Measurements from ENCODE around the gene MINDY4B.

The MINDY4B gene

GRCh38 chr3:150830094-150830681, 75.1 kb downstream of the MINDY4B start:
- ChIA-PET CTCF (interaction anchor here (0.6 to 1.2 kb wide), 3 partner anchors 18 to 728 kb away, joined by 3 read pairs; no protein-coding TSS in a partner anchor), POLR2A (ENCODE audit: low non-redundant PET) (no interaction called here)
- no peak for TF ChIP-seq CTCF (conservative IDR thresholded peaks at IDR 0.05; ENCODE audit: low read depth)
- H3K27ac ChIP-seq = no peak overlapping the region
- DNase-seq (ENCODE audit: low spot score) = no peak

DNA sequence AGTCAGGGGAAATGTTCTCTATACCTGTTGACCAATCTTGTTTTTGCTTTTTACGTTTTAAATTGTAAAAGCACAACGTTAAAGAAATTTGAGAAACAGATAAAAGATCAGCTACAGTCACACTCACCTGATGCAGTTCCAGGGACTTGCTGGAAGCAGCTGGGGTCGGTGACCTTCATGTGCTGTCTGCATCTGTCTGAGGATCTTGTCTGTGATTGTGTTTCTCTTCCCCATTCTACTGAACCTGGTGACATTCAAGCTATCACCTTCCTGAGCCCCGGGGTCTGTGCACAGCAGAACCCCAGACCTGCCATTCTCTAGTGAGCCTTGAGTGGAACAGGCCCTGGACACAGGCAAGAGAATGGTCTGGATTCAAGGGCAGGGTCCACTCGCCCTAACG, 75.8 kb downstream of the MINDY4B start:
- no peak for DNase-seq (ENCODE audit: low spot score)
- POLR2A ChIA-PET (ENCODE audit: low non-redundant PET) = no interaction called here
- no peak for TF ChIP-seq CTCF (conservative IDR thresholded peaks at IDR 0.05; ENCODE audit: low read depth)
- H3K27ac ChIP-seq = no peak overlapping the region
- CTCF ChIA-PET = no interaction called here

GRCh38 chr3:150828997-150829396, 76.2 kb downstream of the MINDY4B start:
- CTCF ChIA-PET = no interaction called here
- TF ChIP-seq CTCF (conservative IDR thresholded peaks at IDR 0.05; ENCODE audit: low read depth) = no peak
- POLR2A ChIA-PET (ENCODE audit: low non-redundant PET) = no interaction called here

DNA sequence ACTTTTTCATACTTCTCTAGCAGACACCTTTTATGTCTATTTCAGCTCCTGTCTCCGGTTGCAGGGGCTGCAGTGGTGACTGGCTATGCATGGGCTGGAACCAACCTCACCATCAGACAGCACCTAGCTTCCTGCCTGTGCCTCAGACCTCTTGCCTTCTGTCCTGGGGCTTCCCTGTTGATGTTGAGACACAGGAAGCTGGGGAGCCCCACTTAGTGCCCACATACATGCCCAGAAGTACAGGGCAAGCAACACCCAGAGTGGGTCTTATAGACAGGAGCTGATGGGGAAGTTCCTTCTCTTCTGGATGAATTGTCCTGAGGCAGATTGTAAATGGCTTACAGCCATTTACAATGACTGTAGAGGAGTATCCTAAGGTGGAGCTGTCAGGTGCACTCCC, 77.0 kb downstream of the MINDY4B start:
- ChIA-PET CTCF (interaction anchor here (0.7 kb wide), 1 partner anchor 160 kb away, joined by 3 read pairs; no protein-coding TSS in a partner anchor), POLR2A (ENCODE audit: low non-redundant PET) (no interaction called here)
- H3K27ac ChIP-seq = no peak overlapping the region
- no peak for TF ChIP-seq CTCF (conservative IDR thresholded peaks at IDR 0.05; ENCODE audit: low read depth)
- no peak for DNase-seq (ENCODE audit: low spot score)

More at GRCh38 chr3:150828997-150829396, 76.2 kb downstream of the MINDY4B start:
- no peak for DNase-seq (ENCODE audit: low spot score)
- H3K27ac ChIP-seq = no peak overlapping the region

- ChIA-PET CTCF (interaction anchor here (0.9 kb wide), 1 partner anchor 11 kb away, joined by 3 read pairs; no protein-coding TSS in a partner anchor), POLR2A (ENCODE audit: low non-redundant PET) (no interaction called here)
- H3K27ac ChIP-seq = no peak overlapping the region
- TF ChIP-seq CTCF (conservative IDR thresholded peaks at IDR 0.05; ENCODE audit: low read depth) = no peak
- no peak for DNase-seq (ENCODE audit: low spot score)
Measured at GRCh38 chr3:150826466-150827282, 78.6 kb downstream of the MINDY4B start.

- H3K27ac ChIP-seq = no peak overlapping the region
- CTCF ChIA-PET = interaction anchor here (0.9 kb wide), 1 partner anchor 11 kb away, joined by 3 read pairs; no protein-coding TSS in a partner anchor
- TF ChIP-seq CTCF (conservative IDR thresholded peaks at IDR 0.05; ENCODE audit: low read depth) = no peak
- no peak for DNase-seq (ENCODE audit: low spot score)
- POLR2A ChIA-PET (ENCODE audit: low non-redundant PET) = no interaction called here
Measured at GRCh38 chr3:150825916-150826377, 79.3 kb downstream of the MINDY4B start.

All from RWPE1 (cell line).